ENCODE data around the gene SLC22A23. TPM values are rescaled to one million over a fixed set of nuclear protein-coding genes. Genes with fewer than 3 reads are reported as not detected.

The SLC22A23 gene
- total and polyA plus RNA-seq, 8 donors, result 4.9 to 27.9 (median 14.2) TPM

- ATAC-seq (no peak), FAIRE-seq (no peak), DNase-seq (no peak)
- WGBS, 2 donors, result 83 to 92% methylated on average over 2 of the region's 2 CpGs
- Histone ChIP-seq H3K27me3 (no peaks in the 10 kb centered on the region), H3K36me3 (no peaks in the 10 kb centered on the region), H3K4me1 (peaks cover 0 to 5% (median 4%) of the 10 kb centered on the region in 3 donors), H3K4me3 (no peak overlapping the region), H3K27ac (no peak overlapping the region), H3K9me3 (no peaks in the 10 kb centered on the region)
- intact Hi-C loops (cut with DNase I), result no loop called here
- no peak for TF ChIP-seq CTCF (IDR thresholded peaks at IDR 0.05)
These were observed 221.4 kb downstream of the SLC22A23 start for GRCh38 chr6:3235486-3235885.

- Histone ChIP-seq H3K36me3 (no peaks in the 10 kb centered on the region), H3K4me3 (no peak overlapping the region), H3K9me3 (no peaks in the 10 kb centered on the region), H3K27ac (no peak overlapping the region), H3K4me1 (peaks cover 3 to 8% (median 4%) of the 10 kb centered on the region in 3 donors), H3K27me3 (no peaks in the 10 kb centered on the region)
- DNase-seq, result no peak
- no peak for TF ChIP-seq CTCF (IDR thresholded peaks at IDR 0.05)
- FAIRE-seq, result no peak
- no peak for ATAC-seq
- intact Hi-C loops (cut with DNase I), result no loop called here
- WGBS, 2 donors, result 72 to 85% methylated on average over 3 of the region's 3 CpGs
These were observed 222.9 kb downstream of the SLC22A23 start for GRCh38 chr6:3233904-3234303.

- DNase-seq (no peak), ATAC-seq (no peak), FAIRE-seq (no peak)
- no peaks in the 10 kb centered on the region for H3K27me3 ChIP-seq
- WGBS, 2 donors, result 78 to 84% methylated on average over 3 of the region's 3 CpGs
- no peak for TF ChIP-seq CTCF (IDR thresholded peaks at IDR 0.05)
- intact Hi-C loops (cut with DNase I), result no loop called here
- no peaks in the 10 kb centered on the region for H3K36me3 ChIP-seq
- H3K4me3 ChIP-seq, result no peak overlapping the region
- H3K9me3 ChIP-seq, result no peaks in the 10 kb centered on the region
- H3K27ac ChIP-seq, result no peak overlapping the region
- H3K4me1 ChIP-seq, result peaks cover 3 to 8% (median 4%) of the 10 kb centered on the region in 3 donors
These were observed 223.5 kb downstream of the SLC22A23 start for GRCh38 chr6:3233321-3233720.

- peak overlapping the region; percentile 18 to 78 (median 54) for H3K4me3 ChIP-seq
- H3K9me3 ChIP-seq, result no peaks in the 10 kb centered on the region
- intact Hi-C loops (cut with DNase I), result no loop called here
- no peak for TF ChIP-seq CTCF (IDR thresholded peaks at IDR 0.05)
- H3K27ac ChIP-seq, result peak overlapping the region in 2 of 4 donors; percentile 78 to 86
- 15 to 17% methylated on average over 23 of the region's 23 CpGs for WGBS, 2 donors
- no peak for FAIRE-seq
- ATAC-seq, result peak in 3 of 4 donors; percentile 4 to 25 (median 12)
- H3K27me3 ChIP-seq, result no peaks in the 10 kb centered on the region
- H3K36me3 ChIP-seq, result no peaks in the 10 kb centered on the region
- no peak for DNase-seq
- H3K4me1 ChIP-seq, result peaks cover 3 to 10% (median 8%) of the 10 kb centered on the region in 3 donors
These were observed 224.6 kb downstream of the SLC22A23 start for GRCh38 chr6:3232017-3232945.
